ENCODE data around the gene TJAP1. TPM values are rescaled to one million over a fixed set of nuclear protein-coding genes. Genes with fewer than 3 reads are reported as not detected.
"Not testable (repeated sequence)": the region's sequence is repeated elsewhere in the genome, so short reads cannot be mapped to it uniquely, and the experiment has no call there.

The TJAP1 gene
- total RNA-seq, 1 experiment from 2014 or later, result 25.3 TPM

GRCh38 chr6:43460032-43460431, 17.3 kb upstream of the TJAP1 start:
- Histone ChIP-seq H3K27me3 (ENCODE audit: control insufficient read depth, insufficient read depth, low read length) (peaks cover 17% of the 10 kb centered on the region), H3K36me3 (replicated peaks; ENCODE audit: control insufficient read depth, insufficient read depth, low read length) (no peaks in the 10 kb centered on the region), H3K4me3 (ENCODE audit: insufficient read depth, low read depth, low read length) (no peak overlapping the region)
- DNase-seq, result no peak

- DNase-seq, result no peak
- Histone ChIP-seq H3K27me3 (ENCODE audit: control insufficient read depth, insufficient read depth, low read length) (peaks cover under 1% of the 10 kb centered on the region), H3K4me3 (ENCODE audit: insufficient read depth, low read depth, low read length) (no peak overlapping the region), H3K36me3 (replicated peaks; ENCODE audit: control insufficient read depth, insufficient read depth, low read length) (no peaks in the 10 kb centered on the region)
Measured at GRCh38 chr6:43461936-43462335, 15.4 kb upstream of the TJAP1 start.

GRCh38 chr6:43464337-43464736, 13.0 kb upstream of the TJAP1 start:
- DNase-seq, result no peak
- no peak overlapping the region for H3K4me3 ChIP-seq (ENCODE audit: insufficient read depth, low read depth, low read length)
- H3K36me3 ChIP-seq (replicated peaks; ENCODE audit: control insufficient read depth, insufficient read depth, low read length), result no peaks in the 10 kb centered on the region
- no peaks in the 10 kb centered on the region for H3K27me3 ChIP-seq (ENCODE audit: control insufficient read depth, insufficient read depth, low read length)

- H3K4me3 ChIP-seq (ENCODE audit: insufficient read depth, low read depth, low read length), result no peak overlapping the region
- no peaks in the 10 kb centered on the region for H3K27me3 ChIP-seq (ENCODE audit: control insufficient read depth, insufficient read depth, low read length)
- no peak for DNase-seq
- H3K36me3 ChIP-seq (replicated peaks; ENCODE audit: control insufficient read depth, insufficient read depth, low read length), result no peaks in the 10 kb centered on the region
Measured at GRCh38 chr6:43465948-43466347, 11.4 kb upstream of the TJAP1 start.

- not testable (repeated sequence) for H3K4me3 ChIP-seq (ENCODE audit: insufficient read depth, low read depth, low read length); DNase-seq; H3K36me3 ChIP-seq (replicated peaks; ENCODE audit: control insufficient read depth, insufficient read depth, low read length); H3K27me3 ChIP-seq (ENCODE audit: control insufficient read depth, insufficient read depth, low read length)
Measured at GRCh38 chr6:43467265-43467664, 10.1 kb upstream of the TJAP1 start.

- DNase-seq, result no peak
- no peaks in the 10 kb centered on the region for H3K36me3 ChIP-seq (replicated peaks; ENCODE audit: control insufficient read depth, insufficient read depth, low read length)
- H3K27me3 ChIP-seq (ENCODE audit: control insufficient read depth, insufficient read depth, low read length), result no peaks in the 10 kb centered on the region
Measured at GRCh38 chr6:43467752-43468151, 9.6 kb upstream of the TJAP1 start.

GRCh38 chr6:43468240-43468639, 9.1 kb upstream of the TJAP1 start:
- DNase-seq, result no peak
- no peaks in the 10 kb centered on the region for H3K27me3 ChIP-seq (ENCODE audit: control insufficient read depth, insufficient read depth, low read length)
- no peak overlapping the region for H3K4me3 ChIP-seq (ENCODE audit: insufficient read depth, low read depth, low read length)
- no peaks in the 10 kb centered on the region for H3K36me3 ChIP-seq (replicated peaks; ENCODE audit: control insufficient read depth, insufficient read depth, low read length)

More at GRCh38 chr6:43467752-43468151, 9.6 kb upstream of the TJAP1 start:
- no peak overlapping the region for H3K4me3 ChIP-seq (ENCODE audit: insufficient read depth, low read depth, low read length)

GRCh38 chr6:43468748-43469681, 8.4 kb upstream of the TJAP1 start:
- no peak overlapping the region for H3K4me3 ChIP-seq (ENCODE audit: insufficient read depth, low read depth, low read length)
- no peaks in the 10 kb centered on the region for H3K27me3 ChIP-seq (ENCODE audit: control insufficient read depth, insufficient read depth, low read length)
- DNase-seq, result no peak
- no peaks in the 10 kb centered on the region for H3K36me3 ChIP-seq (replicated peaks; ENCODE audit: control insufficient read depth, insufficient read depth, low read length)

GRCh38 chr6:43469947-43470346, 7.4 kb upstream of the TJAP1 start:
- DNase-seq, result no peak
- Histone ChIP-seq H3K27me3 (ENCODE audit: control insufficient read depth, insufficient read depth, low read length) (no peaks in the 10 kb centered on the region), H3K4me3 (ENCODE audit: insufficient read depth, low read depth, low read length) (no peak overlapping the region), H3K36me3 (replicated peaks; ENCODE audit: control insufficient read depth, insufficient read depth, low read length) (no peaks in the 10 kb centered on the region)

GRCh38 chr6:43471399-43471798, 6.0 kb upstream of the TJAP1 start:
- no peak for DNase-seq
- Histone ChIP-seq H3K4me3 (ENCODE audit: insufficient read depth, low read depth, low read length) (no peak overlapping the region), H3K36me3 (replicated peaks; ENCODE audit: control insufficient read depth, insufficient read depth, low read length) (no peaks in the 10 kb centered on the region), H3K27me3 (ENCODE audit: control insufficient read depth, insufficient read depth, low read length) (no peaks in the 10 kb centered on the region)

- DNase-seq, result no peak
- H3K36me3 ChIP-seq (replicated peaks; ENCODE audit: control insufficient read depth, insufficient read depth, low read length), result no peaks in the 10 kb centered on the region
- H3K4me3 ChIP-seq (ENCODE audit: insufficient read depth, low read depth, low read length), result no peak overlapping the region
- H3K27me3 ChIP-seq (ENCODE audit: control insufficient read depth, insufficient read depth, low read length), result no peaks in the 10 kb centered on the region
Measured at GRCh38 chr6:43472515-43472914, 4.9 kb upstream of the TJAP1 start.

GRCh38 chr6:43475516-43475915, 1.9 kb upstream of the TJAP1 start:
- Histone ChIP-seq H3K27me3 (ENCODE audit: control insufficient read depth, insufficient read depth, low read length) (no peaks in the 10 kb centered on the region), H3K4me3 (ENCODE audit: insufficient read depth, low read depth, low read length) (no peak overlapping the region), H3K36me3 (replicated peaks; ENCODE audit: control insufficient read depth, insufficient read depth, low read length) (0 out of 2 replicates have a peak, but pooled peaks cover 1% of the 10 kb centered on the region)
- no peak for DNase-seq

- no peak for DNase-seq
- 0 out of 2 replicates have a peak, but pooled peaks cover 1% of the 10 kb centered on the region for H3K36me3 ChIP-seq (replicated peaks; ENCODE audit: control insufficient read depth, insufficient read depth, low read length)
- H3K4me3 ChIP-seq (ENCODE audit: insufficient read depth, low read depth, low read length), result peak overlapping the region; percentile 36
- H3K27me3 ChIP-seq (ENCODE audit: control insufficient read depth, insufficient read depth, low read length), result no peaks in the 10 kb centered on the region
Measured at GRCh38 chr6:43476746-43477145, 624 bp upstream of the TJAP1 start.

GRCh38 chr6:43478008-43478372, 620 bp downstream of the TJAP1 start:
- H3K36me3 ChIP-seq (replicated peaks; ENCODE audit: control insufficient read depth, insufficient read depth, low read length), result 0 out of 2 replicates have a peak, but pooled peaks cover 1% of the 10 kb centered on the region
- peak overlapping the region; percentile 49 for H3K4me3 ChIP-seq (ENCODE audit: insufficient read depth, low read depth, low read length)
- no peak for DNase-seq
- no peaks in the 10 kb centered on the region for H3K27me3 ChIP-seq (ENCODE audit: control insufficient read depth, insufficient read depth, low read length)

GRCh38 chr6:43481075-43481474, 3.7 kb downstream of the TJAP1 start:
- no peaks in the 10 kb centered on the region for H3K27me3 ChIP-seq (ENCODE audit: control insufficient read depth, insufficient read depth, low read length)
- no peak for DNase-seq
- no peak overlapping the region for H3K4me3 ChIP-seq (ENCODE audit: insufficient read depth, low read depth, low read length)
- peaks cover 1% of the 10 kb centered on the region; the same call in 1 of the 2 replicates for H3K36me3 ChIP-seq (replicated peaks; ENCODE audit: control insufficient read depth, insufficient read depth, low read length)

Data from H7 (cell line).